GM23338 (cell line): ENCODE data around the gene RTN3.

ENCODE experiments used
- CREB1 ChIP-seq: fragments of 250-450 bp; sonication (Bioruptor Pico); IDR thresholded peaks from 2 replicates; pipeline ENCODE4 v1.5.0; 2020; ENCODE audit warnings: low read depth, mild to moderate bottlenecking, moderate library complexity
- CTCF ChIP-seq, 2 experiments: fragments of 200-600 bp in 1 of 2; sonication (generic) in 1 of 2; conservative IDR thresholded peaks; 2 replicates each; pipeline versions ENCODE4 v1.5.1 to v1.6.1; 2016 to 2017; ENCODE audit warnings: antibody characterized with exemption in 2 of 2, low read depth in 2 of 2, mild to moderate bottlenecking in 2 of 2, moderate library complexity in 1 of 2
- EZH2 ChIP-seq: fragments of 200-600 bp; sonication (generic); IDR thresholded peaks from one replicate; pipeline ENCODE4 v1.8.0; 2017; ENCODE audit warnings: antibody characterized with exemption, mild to moderate bottlenecking, low read depth; ENCODE audit not compliant: unreplicated experiment
- EZH2phosphoT487 ChIP-seq: fragments of 200-600 bp; sonication (generic); IDR thresholded peaks from one replicate; pipeline ENCODE4 v1.8.1; 2018; ENCODE audit warnings: antibody characterized with exemption; ENCODE audit not compliant: unreplicated experiment
- JUNB ChIP-seq: IDR thresholded peaks from one replicate; pipeline ENCODE4 v1.6.1; 2016; ENCODE audit warnings: antibody characterized with exemption; ENCODE audit not compliant: unreplicated experiment
- NANOG ChIP-seq: IDR thresholded peaks from 2 replicates; pipeline ENCODE4 v1.6.1; 2016; ENCODE audit warnings: antibody characterized with exemption, borderline replicate concordance
- POLR2AphosphoS5 ChIP-seq: IDR thresholded peaks from 2 replicates; pipeline ENCODE4 v1.6.1; 2016; ENCODE audit warnings: antibody characterized with exemption, low read depth
- REST ChIP-seq: IDR thresholded peaks from one replicate; pipeline ENCODE4 v1.6.1; 2018; ENCODE audit warnings: antibody characterized with exemption; ENCODE audit not compliant: unreplicated experiment
- STAT1 ChIP-seq: IDR thresholded peaks from one replicate; pipeline ENCODE4 v1.6.1; 2016; ENCODE audit warnings: antibody characterized with exemption; ENCODE audit not compliant: unreplicated experiment
- ZNF114 ChIP-seq: fragments of 250-450 bp; sonication (Bioruptor Pico); IDR thresholded peaks from 2 replicates; pipeline ENCODE4 v1.5.0; 2020; ENCODE audit warnings: mild to moderate bottlenecking, moderate library complexity
- ZNF462 ChIP-seq: fragments of 250-450 bp; sonication (Bioruptor Pico); IDR thresholded peaks from 2 replicates; pipeline ENCODE4 v1.5.0; 2020; ENCODE audit warnings: mild to moderate bottlenecking, moderate library complexity
- TF ChIP-seq, protein P1 (sequence below): IDR thresholded peaks from 2 replicates; pipeline ENCODE4 v1.6.1; 2016; ENCODE audit warnings: antibody characterized with exemption

DNA sequence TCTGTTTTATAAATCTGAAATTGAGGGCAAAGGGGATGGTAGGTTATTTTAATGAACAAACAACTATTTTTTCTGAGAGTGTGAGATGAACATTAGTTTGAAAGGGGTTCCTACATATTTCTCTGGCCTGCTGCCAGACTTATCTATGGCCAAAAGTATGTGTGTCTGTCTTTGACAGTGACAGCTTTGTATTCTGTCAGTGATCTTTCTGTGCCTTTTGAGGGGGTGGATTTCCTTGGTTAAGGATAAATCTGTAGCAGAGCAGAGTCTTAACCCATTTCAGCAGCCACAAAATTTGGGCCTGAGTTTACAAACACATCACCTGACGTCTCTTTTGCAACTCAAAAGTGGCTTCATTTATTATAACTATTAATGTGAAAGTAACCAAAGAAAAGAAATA is 56.4 kb downstream of the RTN3 start:
- TF ChIP-seq CTCF (conservative IDR thresholded peaks at IDR 0.05; ENCODE audit: low read depth in 2 of 2), result no peak
- TF ChIP-seq CREB1, result no peak
- TF ChIP-seq EZH2phosphoT487, result no peak
- no peak for TF ChIP-seq POLR2AphosphoS5
- no peak for TF ChIP-seq JUNB
- no peak for TF ChIP-seq NANOG
- no peak for TF ChIP-seq EZH2
- no peak for TF ChIP-seq REST
- TF ChIP-seq ZNF114 (CRISPR knock-in tag), result no peak
- no peak for TF ChIP-seq ZNF462 (CRISPR knock-in tag)
- TF ChIP-seq STAT1, result no peak
- TF ChIP-seq, protein P1, sequence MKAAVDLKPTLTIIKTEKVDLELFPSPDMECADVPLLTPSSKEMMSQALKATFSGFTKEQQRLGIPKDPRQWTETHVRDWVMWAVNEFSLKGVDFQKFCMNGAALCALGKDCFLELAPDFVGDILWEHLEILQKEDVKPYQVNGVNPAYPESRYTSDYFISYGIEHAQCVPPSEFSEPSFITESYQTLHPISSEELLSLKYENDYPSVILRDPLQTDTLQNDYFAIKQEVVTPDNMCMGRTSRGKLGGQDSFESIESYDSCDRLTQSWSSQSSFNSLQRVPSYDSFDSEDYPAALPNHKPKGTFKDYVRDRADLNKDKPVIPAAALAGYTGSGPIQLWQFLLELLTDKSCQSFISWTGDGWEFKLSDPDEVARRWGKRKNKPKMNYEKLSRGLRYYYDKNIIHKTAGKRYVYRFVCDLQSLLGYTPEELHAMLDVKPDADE, result no peak
